Raji (cell line): ENCODE data around the gene EPHB1.

Source experiments
- POLR2A ChIP-seq: IDR thresholded peaks from 2 replicates; pipeline ENCODE4 v1.6.1; 2011; ENCODE audit warnings: low read depth, low read length, control low read depth; ENCODE audit not compliant: insufficient read depth

The EPHB1 gene

DNA sequence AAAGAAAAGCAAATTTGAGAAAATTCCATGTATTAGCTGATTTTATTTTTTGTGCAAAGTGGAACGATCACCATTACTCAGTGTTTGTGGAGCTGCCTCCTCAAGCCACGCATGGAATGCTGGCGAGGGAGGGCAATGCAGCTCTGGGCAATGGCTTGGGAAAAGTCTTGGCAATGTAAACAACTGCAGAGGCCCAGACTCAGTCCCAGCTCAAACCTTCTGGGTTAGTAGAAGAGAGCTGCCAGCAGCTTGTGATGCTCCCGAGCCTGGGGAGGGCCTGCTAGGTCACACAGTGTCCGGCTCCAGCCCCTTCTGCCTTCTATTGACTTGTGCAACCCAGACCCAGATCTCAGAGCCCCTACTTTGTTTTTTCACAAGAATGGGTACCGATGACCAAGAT, 4.3 kb downstream of the EPHB1 start:
- TF ChIP-seq POLR2A: no peak

DNA sequence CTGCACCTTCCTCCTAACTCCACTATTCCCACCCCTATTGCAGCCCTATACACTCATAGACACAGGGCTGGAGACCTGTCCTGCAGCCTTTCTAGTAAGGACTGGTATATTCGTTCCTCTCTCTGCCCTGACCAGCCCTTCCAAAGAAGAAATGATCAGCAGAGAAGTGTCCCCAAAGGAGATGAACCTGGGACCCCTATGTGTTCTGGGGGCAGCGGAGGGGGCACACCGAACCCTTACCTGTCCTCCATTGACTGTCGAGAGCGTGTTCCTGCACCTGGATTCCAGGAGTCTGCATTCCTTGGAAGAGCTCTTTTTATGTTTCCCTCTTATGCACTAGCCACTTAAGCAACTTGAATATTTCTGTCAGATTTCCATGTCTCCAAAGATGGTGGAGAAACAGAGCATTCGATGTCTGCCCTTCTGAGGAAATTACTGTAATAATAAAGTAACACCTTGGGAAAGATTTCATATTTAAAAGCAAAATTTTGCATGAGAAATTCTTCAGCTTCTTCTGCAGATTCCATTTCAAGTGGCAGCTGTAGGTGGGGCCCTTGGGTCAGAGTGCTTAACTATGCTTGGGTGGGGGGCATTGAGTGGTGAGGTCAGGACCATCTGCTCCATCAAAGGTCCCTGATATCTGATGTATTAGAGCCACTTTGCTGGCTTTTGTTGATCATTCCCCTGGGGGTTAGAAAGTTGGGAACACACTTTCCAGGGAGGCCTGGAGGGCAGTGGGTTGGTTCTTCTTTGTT, 6.3 kb downstream of the EPHB1 start:
- TF ChIP-seq POLR2A: no peak

DNA sequence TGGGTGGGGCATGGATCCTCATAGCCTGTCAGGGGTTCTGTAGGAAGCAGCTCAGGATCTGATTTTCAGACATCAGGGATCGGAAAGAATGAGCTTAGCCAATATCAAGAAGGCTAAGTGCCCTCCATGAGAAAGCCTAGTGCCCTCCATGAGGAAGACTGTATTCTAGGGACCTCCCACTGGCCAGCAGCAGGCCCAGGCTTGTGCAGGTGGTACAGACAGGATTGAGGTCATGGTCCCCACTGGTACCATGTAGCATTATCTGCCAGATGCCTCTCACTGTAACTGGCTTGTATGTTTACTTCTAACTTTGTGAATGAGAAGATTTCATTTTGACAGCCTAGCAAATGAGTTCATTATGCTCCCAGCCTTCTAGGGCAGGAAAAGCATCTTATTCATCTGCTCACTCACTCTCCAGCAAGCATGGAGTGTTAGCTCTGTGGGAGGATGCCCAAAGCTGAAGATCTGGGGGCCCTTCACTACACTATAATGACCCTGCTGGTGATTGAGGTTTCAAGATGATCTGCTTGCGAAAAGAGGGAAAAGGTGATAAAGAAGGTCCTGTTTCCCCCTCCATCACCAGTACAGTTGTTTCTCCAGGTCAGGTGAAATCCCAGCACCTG, 7.5 kb downstream of the EPHB1 start:
- TF ChIP-seq POLR2A: no peak

DNA sequence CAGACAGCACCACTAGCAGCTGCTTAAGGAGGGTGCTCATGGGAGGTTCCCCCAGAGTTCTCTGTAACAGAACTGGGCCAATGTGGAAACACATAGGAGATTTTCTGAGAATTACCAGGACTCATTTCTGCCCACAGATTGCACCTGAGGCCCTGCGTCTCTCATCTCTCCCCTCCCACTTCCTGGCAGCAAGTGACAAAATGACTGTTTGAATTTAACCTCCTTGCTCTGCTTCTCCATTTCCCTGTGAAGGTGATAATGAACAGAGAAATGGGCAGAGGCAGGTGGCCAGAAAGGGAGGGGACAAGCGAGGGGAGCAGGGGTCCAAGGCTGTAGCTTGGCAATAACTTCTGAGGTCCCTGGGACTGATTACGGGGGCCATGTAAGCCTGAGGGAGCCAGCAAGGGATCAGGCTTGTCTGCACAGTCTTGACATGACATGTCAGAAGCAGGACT, 8.0 kb downstream of the EPHB1 start:
- no peak for TF ChIP-seq POLR2A

DNA sequence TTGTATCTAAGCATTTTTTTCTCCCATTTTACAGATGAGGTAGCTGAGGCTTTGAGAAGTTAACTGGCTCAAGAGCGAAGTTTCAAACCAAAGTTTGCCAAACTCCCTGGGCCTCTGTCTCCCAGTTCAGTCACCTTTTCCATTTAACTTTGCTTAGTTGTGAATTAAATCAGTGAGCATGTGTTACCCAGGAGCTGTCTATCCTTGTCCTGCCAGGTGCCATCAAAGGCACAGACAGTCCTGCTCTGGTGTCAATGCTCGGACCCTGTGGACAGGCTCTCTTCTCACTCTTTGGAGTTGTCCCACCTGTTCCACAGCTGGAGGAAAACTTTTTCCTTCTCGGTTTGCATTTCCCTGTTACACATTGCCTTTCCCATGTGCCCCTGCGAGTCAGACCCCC, 8.6 kb downstream of the EPHB1 start:
- no peak for TF ChIP-seq POLR2A

DNA sequence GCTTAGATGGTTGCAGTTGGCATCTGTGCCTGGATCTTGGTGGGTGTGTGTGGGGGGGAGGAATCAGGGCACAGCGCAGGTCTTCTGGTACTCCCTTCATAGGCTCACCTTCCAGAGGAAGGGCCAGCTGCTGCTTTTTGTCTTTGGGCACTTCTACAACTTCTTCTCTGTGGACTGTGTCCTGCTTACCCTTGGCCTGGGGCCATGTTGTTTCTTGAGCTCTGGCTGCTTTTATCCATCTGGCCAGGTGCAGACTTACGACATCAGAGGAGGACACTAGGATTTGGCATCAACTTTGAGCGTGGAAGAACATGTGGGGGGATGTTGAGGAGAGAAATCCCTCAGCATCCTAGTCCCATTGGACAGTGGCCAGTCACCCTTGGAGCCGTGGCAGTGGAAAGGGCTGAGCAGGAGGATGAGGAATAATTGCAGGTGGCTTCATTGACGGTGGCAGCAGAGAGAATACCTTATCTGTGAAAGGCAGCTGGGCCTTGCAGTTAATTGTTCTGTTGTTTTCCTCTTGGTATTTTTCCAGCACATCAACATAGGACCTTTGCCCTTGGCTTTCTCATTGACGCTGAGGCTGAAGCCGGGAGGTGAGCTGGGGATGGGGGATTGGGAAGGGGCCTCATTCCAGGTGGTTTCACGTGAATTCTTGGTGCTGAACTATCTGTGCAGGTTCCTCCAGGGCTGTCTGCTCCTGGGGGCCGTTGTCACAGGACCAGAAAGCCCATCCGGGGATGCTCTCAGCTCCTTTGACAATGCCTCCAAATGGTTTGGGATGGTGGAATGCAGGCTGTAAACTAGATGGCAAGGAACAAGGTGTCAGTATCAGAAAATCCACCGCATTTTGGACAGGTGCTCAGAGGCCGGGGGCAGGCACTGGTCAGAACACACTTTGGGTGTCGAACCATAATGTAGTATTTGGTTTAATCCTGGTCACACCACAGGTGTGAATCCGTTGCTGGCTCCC, 9.7 kb downstream of the EPHB1 start:
- no peak for TF ChIP-seq POLR2A

DNA sequence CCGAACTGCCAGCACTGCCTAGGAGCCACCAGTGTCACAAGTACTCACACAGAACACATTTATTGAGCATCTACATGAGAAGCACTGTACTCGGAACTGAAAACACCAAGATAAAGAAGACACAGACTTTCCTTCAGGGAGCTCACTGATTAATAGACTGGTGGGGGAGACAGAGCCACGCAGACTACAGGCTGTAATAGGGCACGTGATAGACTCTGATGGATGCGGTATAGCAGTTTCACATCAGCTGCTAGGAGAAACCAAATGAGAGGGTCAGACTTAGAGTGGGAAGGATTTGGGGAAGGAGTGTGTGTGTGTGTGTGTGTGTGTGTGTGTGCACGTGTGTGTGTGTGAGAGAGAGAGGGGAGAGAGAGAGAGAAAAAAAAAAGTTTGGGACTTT, 12.1 kb downstream of the EPHB1 start:
- no peak for TF ChIP-seq POLR2A

DNA sequence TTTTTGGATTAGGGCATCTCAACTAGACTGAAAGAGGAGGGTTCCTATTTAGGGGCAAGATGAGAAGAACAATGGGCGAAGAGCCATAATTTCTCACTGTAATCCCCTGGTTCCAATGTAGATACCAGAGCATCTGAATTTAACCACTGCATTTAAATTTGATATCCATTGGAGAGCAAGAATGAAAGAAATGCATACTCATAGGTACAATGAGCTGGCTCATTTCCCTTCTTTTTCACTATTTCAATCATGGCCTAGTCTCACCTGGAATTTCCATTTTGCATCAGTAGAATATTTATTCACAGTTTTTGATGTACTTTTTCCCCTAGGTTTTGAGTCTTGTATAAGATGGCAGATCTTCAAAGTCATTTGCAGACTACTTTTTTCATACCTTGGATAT, 13.8 kb downstream of the EPHB1 start:
- TF ChIP-seq POLR2A: no peak

DNA sequence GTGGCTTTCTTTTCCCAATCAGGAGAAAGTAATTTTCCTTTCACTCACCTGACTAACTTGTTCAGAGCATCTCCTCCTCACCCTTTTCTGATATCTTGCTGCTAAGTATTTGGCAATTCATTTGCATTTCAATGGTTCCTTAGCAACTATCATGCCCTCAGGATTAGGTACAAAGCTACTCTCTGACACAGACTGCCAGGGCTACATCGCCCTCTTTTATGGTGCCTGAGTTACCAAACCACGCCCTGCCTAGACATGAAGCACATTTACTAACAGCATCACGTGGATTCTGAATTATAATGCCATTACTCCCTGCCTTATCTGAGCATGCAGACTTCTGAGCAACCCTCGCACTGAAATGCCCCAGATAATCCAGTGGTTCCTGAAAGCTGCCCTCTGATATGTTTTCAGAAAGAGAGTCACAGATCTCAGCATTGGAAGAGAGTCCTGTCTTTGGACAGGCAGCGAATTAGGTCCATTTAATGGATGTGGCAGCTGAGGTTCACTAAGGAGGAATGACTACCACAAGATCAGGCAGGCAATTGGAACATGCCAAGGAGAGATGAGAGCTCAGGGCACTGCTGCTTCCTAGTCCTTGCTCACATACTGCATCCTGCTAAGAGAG, 14.5 kb downstream of the EPHB1 start:
- TF ChIP-seq POLR2A: no peak

DNA sequence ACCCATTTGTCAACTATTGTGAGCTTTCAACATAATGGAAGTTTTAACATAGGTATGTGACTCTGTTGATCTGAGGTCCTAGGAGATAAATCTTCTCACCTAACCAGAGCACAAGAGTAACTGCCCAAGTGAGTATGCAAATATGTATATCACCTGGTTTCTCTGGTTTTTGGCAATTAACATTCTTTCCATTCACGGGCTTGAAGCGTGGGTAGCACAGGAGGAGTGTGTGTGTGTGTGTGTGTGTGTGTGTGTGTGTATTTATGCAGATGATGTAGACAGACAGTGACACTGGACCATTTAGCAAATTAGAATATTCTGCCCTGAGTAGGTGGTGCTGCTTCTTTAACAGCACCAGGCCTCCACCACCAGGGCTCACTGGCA, 15.0 kb downstream of the EPHB1 start:
- no peak for TF ChIP-seq POLR2A

DNA sequence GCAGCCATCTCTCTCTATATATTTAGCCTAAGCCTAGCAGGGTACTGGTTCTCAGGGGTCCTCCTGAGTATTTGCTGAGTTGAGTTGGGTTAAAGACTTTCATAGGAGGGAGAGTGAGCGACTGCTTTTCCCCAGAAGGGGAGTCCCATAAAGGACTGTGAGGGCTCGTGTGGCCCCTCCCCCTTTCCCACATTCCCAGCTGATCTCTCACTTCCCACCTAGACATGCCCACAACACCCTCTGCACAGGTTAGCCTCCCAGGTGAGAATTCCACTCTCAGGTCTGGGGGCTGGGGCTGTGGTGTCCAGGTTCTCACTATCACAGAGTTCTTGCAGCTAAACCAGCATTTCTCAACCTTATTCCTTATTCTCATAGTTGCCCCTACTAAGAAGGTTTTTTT, 15.8 kb downstream of the EPHB1 start:
- TF ChIP-seq POLR2A: no peak

DNA sequence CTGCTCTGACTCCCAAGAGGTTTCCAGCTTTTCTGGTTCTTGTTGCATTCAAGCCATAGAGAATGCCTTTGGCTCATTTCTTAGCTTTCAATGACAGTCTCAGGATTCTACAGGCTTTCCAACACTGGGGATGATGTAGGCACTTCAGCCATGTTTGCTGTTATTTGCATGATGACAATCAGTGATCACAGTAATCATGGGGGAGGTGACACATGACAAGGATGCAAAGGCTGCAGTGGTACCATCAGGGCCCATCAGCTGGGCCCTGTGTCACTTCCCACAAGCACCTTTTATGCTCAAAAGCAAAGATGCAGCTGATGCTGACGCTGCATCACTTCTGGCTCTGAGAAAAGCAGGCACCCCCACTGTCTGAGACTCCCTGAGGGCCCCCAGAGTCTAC, 18.6 kb downstream of the EPHB1 start:
- no peak for TF ChIP-seq POLR2A

DNA sequence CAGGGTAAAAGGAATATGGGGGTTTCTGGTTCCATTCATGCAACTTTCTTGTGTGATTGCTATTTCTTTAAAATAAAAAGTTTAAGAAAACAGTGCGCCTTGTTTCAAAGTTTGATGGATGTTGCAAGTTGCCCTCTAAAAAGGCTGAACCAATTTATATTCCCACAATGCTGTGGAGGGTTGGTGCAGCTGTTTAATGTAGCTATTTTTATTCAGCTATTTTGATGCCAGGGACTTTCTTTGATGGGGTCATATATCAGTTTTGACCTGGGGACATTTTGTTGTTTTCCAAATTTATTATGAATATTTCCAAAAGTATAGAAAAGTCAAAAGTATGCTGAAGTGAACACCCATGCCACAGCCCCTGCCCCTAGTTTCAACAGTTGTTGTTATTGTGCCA, 20.5 kb downstream of the EPHB1 start:
- no peak for TF ChIP-seq POLR2A

DNA sequence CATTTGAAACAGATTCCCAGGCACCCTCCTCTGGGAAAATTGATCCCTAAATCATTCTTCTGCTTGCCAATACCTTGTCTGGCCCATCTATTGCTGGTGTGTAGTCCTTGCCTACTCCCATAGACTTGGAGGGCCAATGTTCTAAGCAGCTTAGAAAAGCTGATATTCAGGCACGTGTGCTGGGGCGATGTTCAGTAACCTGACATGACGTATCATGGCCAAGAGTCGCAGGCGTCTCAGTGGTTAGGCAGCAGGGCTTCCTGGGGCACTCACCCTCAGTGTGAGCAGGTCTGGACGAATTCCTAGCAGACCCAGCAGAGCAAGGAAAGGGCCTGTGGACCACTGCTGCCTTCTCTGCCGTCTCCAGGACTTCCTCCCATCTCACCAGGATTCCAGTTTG, 21.6 kb downstream of the EPHB1 start:
- no peak for TF ChIP-seq POLR2A

DNA sequence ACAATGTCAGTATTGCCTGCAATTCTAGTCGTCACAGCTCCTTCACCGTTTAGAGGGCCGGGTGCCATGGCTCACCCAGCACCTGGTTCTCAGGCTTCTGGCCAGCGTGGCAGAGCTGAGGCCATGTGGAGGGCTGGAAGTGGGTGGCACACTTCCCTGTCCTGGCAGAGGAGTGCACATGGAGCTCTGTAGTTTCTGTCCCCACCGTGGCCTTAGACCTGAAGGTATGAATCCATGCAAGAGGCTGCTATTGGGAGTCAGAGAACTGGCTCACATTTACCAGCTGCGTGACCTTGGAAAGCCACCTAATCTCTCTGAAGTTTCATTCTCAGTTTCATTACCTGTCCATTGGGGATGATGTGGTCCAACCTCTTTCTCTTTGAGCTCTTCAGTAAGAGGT, 22.2 kb downstream of the EPHB1 start:
- no peak for TF ChIP-seq POLR2A
